ENCODE measurements around the gene NTM.

DNA sequence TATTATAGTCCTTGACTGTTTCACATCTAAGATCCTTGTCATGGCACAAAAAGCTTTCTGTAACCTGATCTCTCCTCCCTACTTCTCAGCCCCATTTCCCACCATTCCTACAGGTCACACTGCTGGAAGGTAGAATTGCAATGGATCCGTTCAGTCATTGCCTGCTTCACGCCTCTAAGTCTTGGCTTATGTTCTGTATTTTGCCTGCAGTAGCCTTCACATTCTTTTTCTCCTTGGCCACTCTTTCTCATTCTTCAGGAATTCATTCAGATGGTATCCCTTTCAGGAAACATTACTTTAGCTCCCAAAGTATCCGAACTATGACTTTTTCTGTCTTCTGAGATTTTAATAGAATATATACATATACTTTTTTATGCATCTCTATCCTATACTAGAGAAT lies 731.5 kb downstream of the NTM start:
- TF ChIP-seq EZH2 (IDR thresholded peaks at IDR 0.05; ENCODE audit: borderline replicate concordance, low read depth, low read length, poor library complexity, severe bottlenecking) (no peak), CTCF (conservative IDR thresholded peaks at IDR 0.05; ENCODE audit: low read depth, low read length) (no peak)
